Smooth muscle cell (in vitro differentiated cells): ENCODE data around the gene MLEC. TPM values are rescaled to one million over a fixed set of nuclear protein-coding genes. Genes with fewer than 3 reads are reported as not detected.

Experiments
- DNase-seq: peaks from one replicate; lab custom pipeline; 2025; ENCODE audit not compliant: unreplicated experiment; lab: John Stamatoyannopoulos, UW
- H2AFZ ChIP-seq: fragments of 200-600 bp; sonication (generic); 2 replicates; pipeline ENCODE4 v1.6.0; 2016; ENCODE audit warnings: antibody characterized with exemption, low read depth, mild to moderate bottlenecking
- H3F3A ChIP-seq: fragments of 200-600 bp; sonication (generic); 2 replicates; pipeline ENCODE4 v1.6.0; 2017; ENCODE audit warnings: antibody characterized with exemption, low read depth
- H3K27ac ChIP-seq: fragments of 200-600 bp; sonication (generic); 2 replicates; pipeline ENCODE4 v1.5.1; 2016; ENCODE audit warnings: low read depth, mild to moderate bottlenecking
- H3K27me3 ChIP-seq: fragments of 200-600 bp; sonication (generic); 2 replicates; pipeline ENCODE4 v1.6.1; 2016; ENCODE audit warnings: low read depth, mild to moderate bottlenecking
- H3K36me3 ChIP-seq: fragments of 200-600 bp; sonication (generic); 2 replicates; pipeline ENCODE4 v1.5.1; 2016; ENCODE audit warnings: low read depth
- H3K4me1 ChIP-seq: fragments of 200-600 bp; sonication (generic); 2 replicates; pipeline ENCODE4 v1.5.1; 2016; ENCODE audit warnings: low read depth
- H3K4me2 ChIP-seq: fragments of 200-600 bp; sonication (generic); 2 replicates; pipeline ENCODE4 v1.6.0; 2016; ENCODE audit warnings: mild to moderate bottlenecking
- H3K4me3 ChIP-seq: fragments of 200-600 bp; sonication (generic); 2 replicates; pipeline ENCODE4 v1.5.1; 2016; ENCODE audit warnings: mild to moderate bottlenecking
- H3K79me2 ChIP-seq: fragments of 200-600 bp; sonication (generic); 2 replicates; pipeline ENCODE4 v1.6.0; 2016; ENCODE audit warnings: low read depth, mild to moderate bottlenecking
- H3K9ac ChIP-seq: fragments of 200-600 bp; sonication (generic); 2 replicates; pipeline ENCODE4 v1.6.0; 2016; ENCODE audit warnings: low read depth
- H3K9me3 ChIP-seq: fragments of 200-600 bp; sonication (generic); replicated peaks from 2 replicates; pipeline ENCODE4 v1.5.1; 2016; ENCODE audit warnings: low read depth
- H4K20me1 ChIP-seq: fragments of 200-600 bp; sonication (generic); 2 replicates; pipeline ENCODE4 v1.6.0; 2016; ENCODE audit warnings: low read depth
- WGBS: methylation state at CpG from one replicate; pipeline ENCODE4 v1.1.7; 2016; ENCODE audit warnings: low lambda C conversion rate; 5-methylcytosine and 5-hydroxymethylcytosine counted together
- polyA plus RNA-seq: library from polyadenylated mRNA; unstranded; fragments of >200 nt; fragmentation: Nextera tagmentation; extraction: Ambion mirVana; gene quantifications from 2 replicates; pipeline ENCODE4 v1.2.1, GENCODE V29; 2016
- total RNA-seq: library from RNA; depleted of rRNA; stranded (reverse); fragments of >200 nt; gene quantifications from 2 replicates; pipeline ENCODE4 v1.2.3, GENCODE V29; 2014
- TF ChIP-seq, protein P1 (sequence below): fragments of 200-600 bp; sonication (generic); IDR thresholded peaks from 2 replicates; pipeline ENCODE4 v1.5.1; 2017; ENCODE audit warnings: borderline replicate concordance, mild to moderate bottlenecking, antibody characterized with exemption; ENCODE audit not compliant: insufficient read depth, poor library complexity, severe bottlenecking

Gene MLEC
- total and polyA plus RNA-seq, 2 experiments from 2014 or later, result 70.7 to 230 TPM

GRCh38 chr12:120696626-120697025, 9.7 kb downstream of the MLEC start:
- H3K27me3 ChIP-seq, result no peaks in the 10 kb centered on the region
- peaks cover 73% of the 10 kb centered on the region for H4K20me1 ChIP-seq
- H2AFZ ChIP-seq, result no peak overlapping the region
- no peak overlapping the region for H3K4me2 ChIP-seq
- no peak overlapping the region for H3K4me3 ChIP-seq
- no peak overlapping the region for H3K9ac ChIP-seq
- 94% methylated on average over 6 of the region's 6 CpGs for WGBS
- no peaks in the 10 kb centered on the region for H3K9me3 ChIP-seq
- H3K27ac ChIP-seq, result no peak overlapping the region
- no peaks in the 10 kb centered on the region for H3K4me1 ChIP-seq
- no peak for DNase-seq
- peaks cover 14% of the 10 kb centered on the region for H3K36me3 ChIP-seq
- TF ChIP-seq, protein P1, sequence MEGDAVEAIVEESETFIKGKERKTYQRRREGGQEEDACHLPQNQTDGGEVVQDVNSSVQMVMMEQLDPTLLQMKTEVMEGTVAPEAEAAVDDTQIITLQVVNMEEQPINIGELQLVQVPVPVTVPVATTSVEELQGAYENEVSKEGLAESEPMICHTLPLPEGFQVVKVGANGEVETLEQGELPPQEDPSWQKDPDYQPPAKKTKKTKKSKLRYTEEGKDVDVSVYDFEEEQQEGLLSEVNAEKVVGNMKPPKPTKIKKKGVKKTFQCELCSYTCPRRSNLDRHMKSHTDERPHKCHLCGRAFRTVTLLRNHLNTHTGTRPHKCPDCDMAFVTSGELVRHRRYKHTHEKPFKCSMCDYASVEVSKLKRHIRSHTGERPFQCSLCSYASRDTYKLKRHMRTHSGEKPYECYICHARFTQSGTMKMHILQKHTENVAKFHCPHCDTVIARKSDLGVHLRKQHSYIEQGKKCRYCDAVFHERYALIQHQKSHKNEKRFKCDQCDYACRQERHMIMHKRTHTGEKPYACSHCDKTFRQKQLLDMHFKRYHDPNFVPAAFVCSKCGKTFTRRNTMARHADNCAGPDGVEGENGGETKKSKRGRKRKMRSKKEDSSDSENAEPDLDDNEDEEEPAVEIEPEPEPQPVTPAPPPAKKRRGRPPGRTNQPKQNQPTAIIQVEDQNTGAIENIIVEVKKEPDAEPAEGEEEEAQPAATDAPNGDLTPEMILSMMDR, result no peak
- no peaks in the 10 kb centered on the region for H3F3A ChIP-seq
- peaks cover 25% of the 10 kb centered on the region for H3K79me2 ChIP-seq

- TF ChIP-seq, protein P1, result no peak
- no peak overlapping the region for H3K4me2 ChIP-seq
- H3K4me1 ChIP-seq, result no peaks in the 10 kb centered on the region
- H3K36me3 ChIP-seq, result peaks cover 14% of the 10 kb centered on the region
- peaks cover 17% of the 10 kb centered on the region for H3K79me2 ChIP-seq
- no peak overlapping the region for H3K27ac ChIP-seq
- DNase-seq, result no peak
- 100% methylated on average over 1 of the region's 1 CpG for WGBS
- H3K27me3 ChIP-seq, result no peaks in the 10 kb centered on the region
- H2AFZ ChIP-seq, result no peak overlapping the region
- H3K9me3 ChIP-seq, result no peaks in the 10 kb centered on the region
- no peak overlapping the region for H3K4me3 ChIP-seq
- H3F3A ChIP-seq, result no peaks in the 10 kb centered on the region
- H4K20me1 ChIP-seq, result peaks cover 66% of the 10 kb centered on the region
- H3K9ac ChIP-seq, result no peak overlapping the region
Observed at GRCh38 chr12:120697344-120697743, 10.4 kb downstream of the MLEC start.

- Histone ChIP-seq H3K4me2 (no peak overlapping the region), H3F3A (no peaks in the 10 kb centered on the region), H3K9me3 (no peaks in the 10 kb centered on the region), H4K20me1 (peaks cover 53% of the 10 kb centered on the region), H3K9ac (no peak overlapping the region), H3K36me3 (peaks cover 14% of the 10 kb centered on the region), H3K27me3 (no peaks in the 10 kb centered on the region), H3K27ac (no peak overlapping the region), H2AFZ (no peak overlapping the region), H3K4me1 (no peaks in the 10 kb centered on the region), H3K79me2 (peaks cover 4% of the 10 kb centered on the region), H3K4me3 (no peak overlapping the region)
- 100% methylated on average over 3 of the region's 3 CpGs for WGBS
- no peak for DNase-seq
- TF ChIP-seq, protein P1, result no peak
Observed at GRCh38 chr12:120698665-120699064, 11.7 kb downstream of the MLEC start.

DNA sequence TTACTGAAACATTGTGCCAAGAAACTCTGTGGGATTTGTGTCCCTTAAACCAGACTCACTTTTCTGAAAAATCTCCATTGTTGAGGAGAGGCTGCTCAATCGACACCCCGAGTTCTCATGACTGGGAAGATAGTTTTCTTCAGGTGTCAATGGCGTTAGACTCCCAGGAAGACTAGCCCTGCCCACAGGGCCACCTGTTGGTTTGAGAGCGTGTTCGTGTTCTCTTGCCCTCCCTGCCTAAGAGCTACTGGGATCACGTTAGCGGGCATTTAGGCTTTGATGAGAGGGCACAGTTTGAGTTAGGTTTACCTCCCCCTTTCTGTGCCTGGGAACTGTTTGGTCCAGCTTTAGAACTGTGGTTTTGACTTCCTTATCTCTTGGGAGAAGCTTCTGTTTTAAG, 12.6 kb downstream of the MLEC start:
- H3K79me2 ChIP-seq, result no peaks in the 10 kb centered on the region
- no peak overlapping the region for H2AFZ ChIP-seq
- 94% methylated on average over 7 of the region's 7 CpGs for WGBS
- H3K4me3 ChIP-seq, result no peak overlapping the region
- H3K9ac ChIP-seq, result no peak overlapping the region
- peaks cover 44% of the 10 kb centered on the region for H4K20me1 ChIP-seq
- no peaks in the 10 kb centered on the region for H3F3A ChIP-seq
- no peaks in the 10 kb centered on the region for H3K9me3 ChIP-seq
- H3K36me3 ChIP-seq, result peaks cover 13% of the 10 kb centered on the region
- no peak overlapping the region for H3K4me2 ChIP-seq
- H3K27me3 ChIP-seq, result no peaks in the 10 kb centered on the region
- TF ChIP-seq, protein P1, result no peak
- DNase-seq, result no peak
- H3K27ac ChIP-seq, result no peak overlapping the region
- H3K4me1 ChIP-seq, result no peaks in the 10 kb centered on the region
